Measurements from ENCODE around the gene CAMTA1.
"Not testable (repeated sequence)": the region's sequence is repeated elsewhere in the genome, so short reads cannot be mapped to it uniquely, and the experiment has no call there.

CAMTA1 gene

DNA sequence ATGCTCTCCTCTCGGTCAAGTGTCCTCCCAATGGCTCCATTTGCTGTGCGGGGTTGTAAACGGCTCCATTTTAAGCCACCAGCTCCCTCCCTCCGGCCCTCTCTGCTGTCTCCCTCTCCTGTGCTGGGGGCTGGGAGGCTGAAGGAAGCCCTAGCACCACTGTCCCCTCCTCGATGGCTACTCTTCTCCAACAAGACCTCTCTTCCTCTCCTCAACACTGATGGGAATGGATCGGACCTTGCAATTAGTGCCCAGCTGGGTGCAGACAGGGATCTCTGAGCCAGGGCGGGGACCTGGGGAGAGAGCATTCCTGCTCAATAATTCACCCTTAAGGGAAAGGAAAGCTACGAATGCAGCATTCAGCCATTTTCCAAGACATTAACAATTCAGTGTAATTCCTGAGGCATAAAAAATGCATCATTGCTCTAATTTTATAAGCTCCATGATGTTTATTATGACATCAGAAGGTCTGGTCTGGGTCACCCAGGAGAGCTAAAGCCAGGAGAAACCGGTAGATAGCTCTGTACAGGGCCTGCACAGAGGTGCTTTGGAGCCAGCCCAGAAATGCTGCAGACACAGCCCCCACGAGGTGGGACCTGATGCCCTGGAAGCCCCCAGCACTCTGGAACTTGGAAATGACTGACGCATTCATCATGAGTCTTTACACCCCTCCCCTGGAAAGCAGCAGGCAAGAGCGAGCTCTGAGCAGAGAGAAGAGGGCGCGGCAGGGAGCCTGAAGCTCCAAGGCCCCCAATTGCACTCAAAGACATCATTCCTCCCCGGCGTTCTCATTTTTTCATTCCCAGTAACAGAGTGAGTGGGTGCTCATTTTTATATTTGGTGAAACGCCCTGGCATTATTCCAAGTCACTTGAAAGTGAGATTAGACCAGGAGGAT lies 909.6 kb downstream of the CAMTA1 start:
- no peak for DNase-seq (ENCODE audit: low read depth in 1 of 2, low spot score in 1 of 2)

DNA sequence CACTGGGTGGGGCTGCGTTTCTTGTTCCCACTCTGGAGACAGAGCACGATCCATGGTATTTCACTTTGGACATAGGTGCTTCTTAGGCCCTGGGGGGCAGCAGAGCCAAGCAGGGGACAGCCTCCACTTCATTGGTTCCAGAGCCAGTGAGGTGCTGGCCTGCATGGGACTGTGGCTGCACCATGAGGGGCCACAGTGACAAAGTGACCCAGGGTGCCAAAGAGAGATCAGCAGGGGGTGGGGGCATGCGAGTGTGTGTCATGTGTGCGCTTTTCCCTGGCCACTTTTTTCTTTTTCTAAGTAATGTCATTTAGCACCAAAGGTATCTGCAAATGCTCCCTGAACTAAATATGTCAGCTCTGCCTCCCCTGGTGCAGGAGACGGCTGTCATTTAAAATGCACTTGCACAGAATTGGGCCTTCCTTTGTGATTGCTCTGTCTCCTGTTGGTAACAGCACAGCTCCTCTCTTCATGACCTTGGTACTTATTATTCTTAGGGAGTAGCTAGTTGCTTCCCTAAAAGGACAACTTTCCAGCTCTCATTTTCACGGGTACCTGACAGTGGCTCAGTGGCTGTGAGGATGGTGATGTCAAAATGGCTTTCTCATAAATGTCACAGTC lies 910.4 kb downstream of the CAMTA1 start:
- DNase-seq (ENCODE audit: low read depth in 1 of 2, low spot score in 1 of 2) = no peak

DNA sequence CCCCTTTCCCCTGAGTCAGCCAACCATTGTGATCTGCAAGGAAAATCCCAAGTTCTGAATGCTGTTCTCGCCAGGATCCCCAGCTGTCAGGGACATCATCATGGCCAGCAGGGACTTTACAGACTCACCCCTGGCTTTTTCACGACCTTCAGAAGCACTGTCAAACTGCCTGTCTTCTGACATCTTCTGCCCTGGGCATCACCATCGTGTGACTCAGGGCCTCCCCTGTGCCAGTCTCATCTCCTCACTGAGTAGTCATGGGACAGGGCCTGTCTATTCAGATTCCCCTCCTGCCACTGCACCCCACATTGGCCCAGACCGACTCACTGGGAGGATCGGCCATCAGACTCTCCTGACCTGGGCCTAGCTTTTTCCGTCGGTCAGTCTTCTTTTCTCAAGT lies 913.4 kb downstream of the CAMTA1 start:
- DNase-seq (ENCODE audit: low read depth in 1 of 2, low spot score in 1 of 2) = no peak

DNA sequence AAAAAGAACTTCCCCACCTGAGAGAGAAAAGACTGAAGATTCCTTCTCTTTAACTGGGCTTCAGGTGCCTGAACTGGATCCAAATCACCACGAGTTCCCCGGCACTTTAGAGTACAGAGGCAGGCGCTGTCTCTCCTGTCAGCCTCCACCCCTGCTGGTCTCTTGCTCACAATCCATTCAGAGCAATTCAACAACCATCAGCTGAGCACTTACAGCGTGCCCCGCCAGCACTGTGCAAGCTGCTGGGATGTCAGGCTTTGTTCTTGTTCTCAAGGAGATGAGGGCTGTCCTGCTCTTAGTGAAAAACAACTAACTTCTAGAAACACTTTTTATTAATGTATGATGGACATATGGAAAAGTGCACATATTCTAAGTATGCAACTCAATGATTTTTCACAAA lies 917.1 kb downstream of the CAMTA1 start:
- DNase-seq (ENCODE audit: low read depth in 1 of 2, low spot score in 1 of 2) = no peak

DNA sequence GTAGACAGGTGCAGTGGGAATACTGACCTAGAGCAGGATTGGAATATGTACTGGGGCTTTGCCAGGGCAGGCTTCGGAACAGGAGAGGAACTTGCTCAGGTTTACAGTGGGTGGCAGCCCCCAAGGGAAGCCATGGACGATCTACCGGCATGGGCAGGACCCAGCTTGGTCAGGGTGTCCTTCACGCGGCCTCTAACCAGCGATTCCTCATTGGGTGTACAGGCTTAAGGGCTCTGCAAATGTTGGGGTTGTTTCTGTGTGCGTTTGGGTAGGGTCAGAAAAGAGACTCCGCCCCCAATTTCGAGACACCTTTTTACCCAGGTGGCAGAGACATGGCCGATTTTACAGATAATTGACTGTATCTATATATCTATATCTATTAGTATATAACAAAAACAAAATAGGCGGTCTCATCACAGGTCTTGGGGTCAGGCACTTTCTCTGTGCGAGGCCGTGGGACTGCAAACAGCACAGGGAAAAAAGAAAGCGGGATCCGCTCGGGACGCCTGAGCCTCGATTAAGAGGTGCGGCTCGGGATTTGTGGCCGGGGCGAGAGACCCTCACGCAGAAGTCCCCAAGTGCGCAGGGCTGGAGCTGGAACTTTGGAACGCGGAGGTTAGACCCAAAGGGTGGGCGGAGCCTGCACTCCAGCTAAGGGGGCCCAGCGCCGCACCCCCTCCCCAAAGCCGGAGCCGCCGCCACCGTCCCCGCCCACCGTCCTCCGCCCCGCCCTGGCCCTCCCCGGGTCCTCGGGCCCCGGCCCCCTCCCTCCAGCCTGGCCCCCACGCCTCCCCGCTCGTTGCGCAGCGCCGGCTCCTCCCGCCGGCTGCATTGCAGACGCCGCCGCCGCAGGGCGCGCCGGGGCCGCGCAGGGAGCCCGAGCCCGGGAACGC lies 918.3 kb downstream of the CAMTA1 start:
- DNase-seq (ENCODE audit: low read depth in 1 of 2, low spot score in 1 of 2) = no peak

DNA sequence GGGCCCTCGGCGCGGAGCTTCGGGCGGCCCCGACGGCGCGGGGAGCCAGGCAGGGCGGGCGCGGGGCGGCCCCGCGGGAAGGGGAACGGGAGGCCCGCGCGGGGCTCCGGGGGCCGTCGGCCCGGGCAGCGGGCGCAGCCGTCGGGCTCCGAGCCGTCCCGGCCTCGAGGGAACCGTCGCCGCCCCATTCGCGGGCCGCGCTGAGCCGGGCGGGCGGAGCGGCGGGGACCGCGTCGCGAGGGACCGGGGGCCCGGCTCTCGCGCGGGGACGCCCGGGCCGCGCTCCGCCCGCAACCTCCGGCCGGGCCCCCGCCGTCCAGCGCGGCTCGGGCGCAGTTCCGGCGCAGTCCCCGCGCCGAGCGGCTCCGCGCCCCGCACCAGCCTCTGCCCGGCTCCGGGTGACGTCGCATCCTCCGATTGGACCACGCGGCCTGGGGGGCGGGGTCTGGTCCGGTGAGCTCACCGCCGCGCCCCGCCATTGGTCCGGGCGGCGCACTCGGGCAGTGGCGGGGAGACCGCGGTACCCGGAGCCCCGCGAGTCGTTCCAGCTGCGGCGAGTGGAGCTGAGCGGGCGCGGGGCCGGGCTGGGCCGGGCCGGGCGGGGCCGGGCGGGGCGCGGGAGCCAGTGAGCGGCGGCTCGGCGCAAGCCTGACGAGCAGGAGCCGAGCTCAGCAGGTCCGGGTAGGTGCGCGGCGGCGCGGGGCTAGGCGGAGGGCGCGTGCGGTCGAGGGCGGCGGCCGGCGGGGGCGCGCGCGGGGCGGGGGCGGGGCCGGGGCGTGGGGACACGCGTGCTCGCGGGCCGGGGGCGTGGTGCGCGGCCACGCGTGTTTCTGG lies 919.2 kb downstream of the CAMTA1 start:
- peak; percentile 86 to 88 for DNase-seq (ENCODE audit: low read depth in 1 of 2, low spot score in 1 of 2)

DNA sequence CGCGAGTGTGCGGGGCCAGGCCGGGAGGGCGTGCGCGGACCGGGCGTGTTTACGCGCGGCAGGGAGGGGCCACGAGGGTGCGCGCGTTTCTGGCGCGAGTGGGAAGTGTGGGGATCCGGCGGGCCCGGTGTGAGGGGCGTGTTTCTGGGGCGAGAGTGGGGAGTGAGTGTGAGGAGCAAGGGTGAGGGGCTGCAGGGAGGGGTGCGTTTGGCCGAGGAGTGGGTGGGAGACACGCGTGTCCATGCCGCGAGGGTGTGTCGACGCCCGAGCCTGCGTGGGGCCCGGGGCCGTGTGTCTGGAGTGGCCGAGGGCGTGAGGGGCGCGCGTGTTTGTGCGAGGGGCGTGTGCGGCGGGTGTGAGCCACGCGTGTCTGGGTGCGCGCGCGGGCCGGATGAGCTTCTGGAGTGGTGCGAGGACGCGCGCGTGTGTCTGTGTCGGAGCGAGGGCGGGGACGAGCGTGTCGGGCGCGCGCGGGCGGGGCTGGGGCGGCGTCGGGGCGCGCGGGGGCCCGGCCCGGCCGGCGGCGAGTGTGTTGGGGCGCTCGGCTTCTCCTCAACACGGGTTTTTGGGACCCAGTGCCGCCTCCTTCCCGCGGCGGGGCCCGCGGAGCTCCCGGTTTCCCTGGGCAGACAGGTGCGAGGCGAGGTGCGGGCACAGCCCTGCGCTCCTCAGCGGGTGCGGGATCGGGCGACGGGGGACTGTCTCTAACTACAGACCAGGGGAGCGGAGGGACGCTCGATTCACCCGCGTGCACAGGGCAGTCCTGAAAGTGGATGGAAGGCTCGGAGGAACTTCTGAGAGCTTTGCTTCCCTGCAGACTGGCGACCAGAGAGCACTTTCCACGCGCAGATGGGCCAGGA lies 920.0 kb downstream of the CAMTA1 start:
- DNase-seq (ENCODE audit: low read depth in 1 of 2, low spot score in 1 of 2) = no peak

DNA sequence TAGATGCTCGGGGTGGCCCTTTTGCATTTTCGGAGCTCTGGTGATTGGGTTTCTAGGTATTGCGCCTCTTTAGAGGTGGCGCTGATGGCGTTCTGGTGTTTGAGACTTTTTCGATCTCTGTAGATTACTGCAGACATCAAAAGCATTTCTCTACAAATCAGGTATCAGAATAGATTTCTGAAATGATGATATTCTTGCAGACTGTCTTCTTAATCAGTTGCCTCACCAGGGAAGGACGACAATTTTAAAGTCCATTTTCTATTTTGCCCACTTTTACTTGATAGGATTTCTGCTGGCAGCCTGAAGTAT lies 920.6 kb downstream of the CAMTA1 start:
- DNase-seq (ENCODE audit: low read depth in 1 of 2, low spot score in 1 of 2) = no peak

DNA sequence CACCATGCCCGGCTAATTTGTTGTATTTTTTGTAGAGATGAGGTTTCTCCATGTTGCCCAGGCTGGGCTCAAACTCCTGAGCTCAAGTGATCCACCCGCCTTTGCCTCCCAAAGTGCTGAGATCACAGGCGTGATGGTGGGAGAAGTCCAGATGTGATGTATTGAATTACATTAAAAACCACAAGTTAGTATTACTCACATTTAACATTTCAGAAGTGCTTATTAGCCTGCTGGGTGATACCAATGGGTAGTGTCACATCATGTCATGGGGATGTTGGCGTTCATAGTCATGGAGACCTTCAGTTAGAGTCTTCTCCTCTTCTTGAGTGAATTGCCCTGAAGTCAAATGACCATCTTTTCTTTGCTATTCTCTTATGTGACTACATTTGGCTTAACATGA lies 922.3 kb downstream of the CAMTA1 start:
- no peak for DNase-seq (ENCODE audit: low read depth in 1 of 2, low spot score in 1 of 2)

DNA sequence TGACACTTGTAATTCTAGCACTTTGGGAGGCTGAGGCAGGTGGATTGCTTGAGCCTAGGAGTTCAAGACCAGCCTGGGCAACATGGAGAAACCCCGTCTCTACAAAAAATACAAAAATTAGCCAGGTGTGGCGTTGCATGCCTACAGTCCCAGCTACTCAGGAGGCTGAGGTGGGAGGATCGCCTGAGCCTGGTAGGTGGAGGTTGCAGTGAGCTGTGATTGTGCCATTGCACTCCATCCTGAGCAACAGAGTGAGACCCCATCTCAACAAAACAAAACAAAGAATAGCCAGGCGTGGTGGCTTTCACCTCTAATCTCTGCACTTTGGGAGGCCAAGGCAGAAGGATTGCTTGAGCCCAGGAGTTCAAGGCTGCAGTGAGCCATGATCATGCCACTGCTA lies 922.8 kb downstream of the CAMTA1 start:
- not testable (repeated sequence) for DNase-seq (ENCODE audit: low read depth in 1 of 2, low spot score in 1 of 2)

DNA sequence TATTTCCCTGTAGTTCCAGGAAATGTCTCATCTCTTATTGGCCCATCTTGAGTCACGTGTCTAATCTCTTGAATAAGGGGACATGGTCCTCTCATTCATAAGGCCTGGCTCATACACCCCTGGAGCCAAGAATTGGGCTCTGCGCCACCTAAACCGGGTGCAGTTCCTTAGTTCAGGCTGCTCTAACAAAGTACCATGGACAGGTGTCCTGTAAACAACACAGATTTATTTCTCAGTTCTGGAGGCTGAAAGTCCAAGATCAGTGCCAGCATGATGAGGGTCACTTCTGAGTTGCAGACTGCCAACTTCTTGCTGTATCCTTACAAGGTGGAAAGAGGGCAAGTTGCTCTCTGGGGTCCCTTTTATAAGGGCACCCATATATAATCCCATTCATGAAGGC lies 925.6 kb downstream of the CAMTA1 start:
- no peak for DNase-seq (ENCODE audit: low read depth in 1 of 2, low spot score in 1 of 2)

DNA sequence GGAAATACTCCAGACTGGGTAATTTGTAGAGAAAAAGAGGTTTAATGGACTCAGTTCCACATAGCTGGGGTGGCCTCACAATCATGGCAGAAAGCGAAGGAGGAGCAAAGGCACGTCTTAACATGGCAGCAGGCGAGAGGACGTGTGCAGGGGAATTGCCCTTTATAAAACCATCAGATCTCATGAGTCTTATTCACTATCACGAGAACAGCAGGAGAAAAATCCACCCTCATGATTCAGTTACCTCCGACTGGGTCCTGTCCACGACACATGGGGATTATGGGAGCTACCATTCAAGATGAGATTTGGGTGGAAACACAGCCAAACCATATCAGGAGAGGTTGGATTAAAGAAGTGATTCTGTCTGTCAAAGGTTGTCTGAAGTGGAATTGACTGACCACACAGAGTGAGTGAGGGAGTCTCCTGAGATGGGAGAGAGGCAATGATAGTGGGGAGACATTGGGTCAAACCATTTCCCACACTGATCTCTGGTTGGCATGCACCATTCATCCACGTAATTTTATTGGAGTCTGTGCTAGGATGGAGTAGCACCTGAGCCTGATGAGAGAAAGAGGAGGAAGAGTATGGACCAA lies 927.6 kb downstream of the CAMTA1 start:
- DNase-seq (ENCODE audit: low read depth in 1 of 2, low spot score in 1 of 2) = no peak

DNA sequence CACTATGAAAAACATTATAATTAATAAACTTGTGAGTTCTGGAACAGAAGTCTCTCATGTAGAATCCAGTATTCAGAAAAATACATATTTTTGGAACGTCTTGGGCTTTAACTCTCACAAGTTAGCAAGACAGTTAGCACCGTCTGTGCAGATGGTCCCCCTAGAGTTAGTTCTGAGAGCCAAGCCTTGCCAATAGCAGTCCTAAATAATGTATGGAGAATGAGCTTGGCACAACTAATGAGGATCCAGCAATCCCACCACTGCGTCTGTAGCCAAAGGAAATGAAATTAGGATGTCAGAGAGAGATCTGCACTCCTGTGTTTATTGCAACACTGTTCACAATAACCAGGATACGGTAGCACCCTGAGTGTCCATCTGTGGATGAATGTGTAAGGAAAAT lies 931.3 kb downstream of the CAMTA1 start:
- no peak for DNase-seq (ENCODE audit: low read depth in 1 of 2, low spot score in 1 of 2)

DNA sequence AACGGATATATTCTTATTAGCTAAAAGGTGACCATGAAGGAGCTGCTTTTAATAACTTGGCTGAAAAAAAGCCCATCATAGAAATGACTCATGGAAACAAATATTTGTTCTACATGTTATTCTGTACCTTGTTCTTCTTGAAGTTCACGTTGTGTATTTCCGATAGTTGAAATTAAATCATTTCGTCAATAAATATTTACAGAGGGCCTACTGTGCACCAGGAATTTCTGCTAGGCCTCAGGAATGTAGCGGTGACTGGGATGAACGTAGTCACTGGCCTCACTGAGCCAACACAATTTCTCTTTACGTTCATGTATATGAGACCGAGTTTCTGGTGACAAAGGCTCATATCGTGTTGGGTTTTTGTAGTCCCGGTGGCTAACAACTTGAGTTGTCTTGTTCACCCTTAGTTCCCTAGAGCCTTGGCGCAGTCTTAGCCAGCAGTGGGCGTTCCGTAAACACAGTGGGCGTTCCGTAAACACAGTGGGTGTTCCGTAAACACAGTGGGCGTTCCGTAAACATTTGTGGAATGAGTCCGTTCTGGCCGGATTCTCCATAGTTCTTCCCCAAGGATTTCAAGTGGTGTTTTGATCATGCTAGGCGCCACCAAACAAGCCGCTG lies 932.6 kb downstream of the CAMTA1 start:
- no peak for DNase-seq (ENCODE audit: low read depth in 1 of 2, low spot score in 1 of 2)

DNA sequence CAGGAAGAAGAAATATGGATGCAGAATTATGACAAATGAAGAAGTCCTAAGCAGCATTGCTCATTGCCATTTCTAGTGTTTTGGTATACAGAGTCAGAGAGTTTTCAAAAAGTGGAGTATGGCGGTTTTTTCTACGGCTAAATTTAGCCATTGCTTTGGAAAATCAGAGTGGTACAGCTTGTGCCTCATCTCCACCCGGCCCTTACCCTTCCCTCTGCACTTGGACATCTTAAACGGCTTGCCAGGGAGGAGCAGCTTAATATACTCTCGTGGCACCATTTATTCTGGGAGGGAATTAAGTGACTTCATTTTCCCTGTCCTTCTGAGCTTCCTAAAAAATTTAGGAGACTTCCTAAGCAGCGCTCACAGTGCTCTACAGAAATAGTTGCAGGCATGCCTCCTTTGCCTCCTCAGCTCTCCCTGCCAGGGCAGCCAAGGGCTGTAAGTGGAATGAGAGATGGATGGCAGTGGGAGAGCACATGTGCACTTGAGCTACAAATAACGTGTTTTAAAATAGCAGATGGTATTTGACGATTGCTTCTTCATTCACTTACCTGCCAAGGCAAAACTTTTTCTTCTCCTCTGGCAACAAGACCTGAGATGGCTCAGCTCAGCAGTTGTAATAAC lies 934.3 kb downstream of the CAMTA1 start:
- DNase-seq (ENCODE audit: low read depth in 1 of 2, low spot score in 1 of 2) = no peak

DNA sequence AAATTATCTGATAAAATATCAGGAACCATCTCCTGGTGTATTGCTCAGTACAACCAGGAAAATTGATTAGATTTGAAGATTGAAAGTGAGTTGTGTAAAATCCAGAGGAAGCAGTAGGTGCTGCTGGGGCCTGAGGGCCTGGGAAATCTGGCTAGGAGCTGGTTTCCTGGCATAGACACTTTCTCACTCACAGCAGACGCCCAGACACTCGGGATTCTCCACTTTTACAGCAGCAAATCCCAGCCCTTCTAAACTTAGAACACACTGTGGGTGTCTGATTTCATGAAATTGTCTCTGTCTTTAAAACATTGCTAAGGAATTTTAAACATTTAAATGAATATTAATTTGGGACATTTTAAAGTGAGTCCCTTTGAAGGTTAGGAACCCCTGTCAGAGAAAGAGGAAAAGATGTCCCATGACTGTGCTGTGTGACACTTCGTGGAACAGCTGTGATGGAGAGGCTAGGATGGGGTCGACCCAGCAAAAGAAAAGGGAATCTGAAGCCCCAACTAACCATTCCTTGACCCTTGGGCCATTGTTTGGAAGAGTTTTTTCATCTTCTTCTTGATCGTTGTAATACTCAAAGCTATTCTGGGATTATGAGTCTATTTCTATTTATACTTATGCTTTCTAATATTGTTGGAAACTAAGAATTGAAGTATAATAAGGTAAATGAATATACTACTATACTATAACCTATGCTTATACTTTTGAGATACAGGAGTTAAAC lies 936.9 kb downstream of the CAMTA1 start:
- DNase-seq (ENCODE audit: low read depth in 1 of 2, low spot score in 1 of 2) = no peak

DNA sequence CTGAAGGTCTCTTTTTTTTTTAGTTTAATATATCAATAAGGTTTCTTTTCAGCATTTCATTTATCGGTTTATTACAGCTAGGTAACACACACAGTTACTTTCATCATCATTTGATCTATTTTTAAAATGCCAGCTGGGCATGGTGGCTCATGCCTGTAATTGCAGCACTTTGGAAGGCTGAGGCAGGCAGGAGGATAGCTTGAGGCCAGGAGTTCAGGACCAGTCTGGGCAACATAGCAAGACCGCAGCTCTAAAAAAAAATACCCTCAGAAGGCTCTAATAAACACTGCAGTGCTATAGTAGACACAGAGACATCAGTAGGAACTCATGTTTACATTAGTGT lies 937.4 kb downstream of the CAMTA1 start:
- no peak for DNase-seq (ENCODE audit: low read depth in 1 of 2, low spot score in 1 of 2)

DNA sequence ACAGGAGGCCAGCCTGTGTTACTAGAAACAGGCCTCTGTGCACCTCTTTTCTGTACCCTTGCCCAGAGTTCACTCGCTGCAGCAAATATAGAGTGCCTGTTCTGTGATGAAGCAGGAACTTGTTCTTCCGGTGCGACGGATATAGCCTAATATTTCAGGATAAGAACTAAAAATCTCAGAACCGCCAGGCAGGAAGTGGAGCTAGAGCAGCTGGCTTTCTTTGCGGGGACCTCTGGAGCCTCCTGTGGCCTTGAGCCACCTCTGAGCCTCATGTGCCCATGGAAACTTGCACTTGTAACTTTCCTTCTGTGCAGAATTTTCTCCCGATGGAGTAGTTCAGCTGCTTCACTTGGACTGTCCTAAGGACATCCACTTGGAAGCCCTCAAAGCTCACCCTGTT lies 941.4 kb downstream of the CAMTA1 start:
- no peak for DNase-seq (ENCODE audit: low read depth in 1 of 2, low spot score in 1 of 2)

All from activated CD4-positive, alpha-beta T cell treated with anti-CD3 and anti-CD28 coated beads, Interleukin-2, amount 50 U/mL, for 24 hours (primary cell).